AG09319 (cell line): ENCODE measurements around the gene EPHA10.

Source experiments
- DNase-seq: peaks from one replicate; pipeline ENCODE4 v3.0.0-alpha.2; 2010; ENCODE audit warnings: low read depth; ENCODE audit errors: extremely low read depth
- TF ChIP-seq, protein P1 (sequence below): IDR thresholded peaks from 2 replicates; pipeline ENCODE4 v1.5.1; 2011; ENCODE audit warnings: low read depth, mild to moderate bottlenecking, inconsistent platforms, low read length, moderate library complexity

EPHA10 gene

DNA sequence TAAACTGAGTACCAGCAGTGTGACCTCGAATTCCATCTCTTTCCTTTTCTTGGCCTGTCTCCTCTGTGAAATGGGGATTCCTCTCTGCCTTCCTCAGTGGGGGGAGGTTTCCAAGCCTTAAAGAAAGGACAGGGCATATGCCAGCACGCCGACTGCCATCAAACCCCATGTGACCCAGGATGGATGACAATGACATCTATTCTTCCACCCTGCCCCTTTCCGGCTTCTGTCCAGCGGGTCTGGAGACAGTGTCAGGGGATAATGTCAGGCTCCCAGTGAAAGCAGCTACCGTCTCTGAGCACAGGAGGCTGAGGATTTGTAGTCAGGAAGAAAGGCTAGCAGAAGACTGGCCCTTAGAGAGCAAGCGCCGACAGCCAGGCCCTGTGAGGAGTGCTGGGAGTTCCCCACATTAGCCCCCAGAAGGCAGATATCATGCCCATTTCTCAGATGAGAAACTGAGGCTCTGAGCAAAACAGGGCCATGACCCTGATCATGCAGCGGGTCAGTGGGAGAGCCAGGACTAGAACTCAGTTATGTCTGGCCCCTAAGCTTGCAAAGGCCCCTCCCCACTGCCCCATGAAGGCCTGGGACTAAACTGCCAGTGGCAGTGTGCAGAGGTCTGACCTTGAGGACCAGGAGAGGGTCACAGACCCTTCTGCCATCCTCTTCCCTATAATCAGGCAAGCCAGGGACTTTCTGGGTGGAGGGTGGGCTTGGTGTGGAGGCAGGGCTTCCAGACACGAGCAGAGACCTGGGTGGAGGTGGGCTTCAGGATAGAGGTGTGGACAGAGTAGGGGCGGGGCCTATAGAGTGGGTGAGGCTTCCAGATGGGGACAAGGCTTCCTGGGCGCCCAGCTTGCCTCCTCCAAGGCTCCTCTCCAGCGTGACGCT, 42.5 kb downstream of the EPHA10 start:
- TF ChIP-seq, protein P1, sequence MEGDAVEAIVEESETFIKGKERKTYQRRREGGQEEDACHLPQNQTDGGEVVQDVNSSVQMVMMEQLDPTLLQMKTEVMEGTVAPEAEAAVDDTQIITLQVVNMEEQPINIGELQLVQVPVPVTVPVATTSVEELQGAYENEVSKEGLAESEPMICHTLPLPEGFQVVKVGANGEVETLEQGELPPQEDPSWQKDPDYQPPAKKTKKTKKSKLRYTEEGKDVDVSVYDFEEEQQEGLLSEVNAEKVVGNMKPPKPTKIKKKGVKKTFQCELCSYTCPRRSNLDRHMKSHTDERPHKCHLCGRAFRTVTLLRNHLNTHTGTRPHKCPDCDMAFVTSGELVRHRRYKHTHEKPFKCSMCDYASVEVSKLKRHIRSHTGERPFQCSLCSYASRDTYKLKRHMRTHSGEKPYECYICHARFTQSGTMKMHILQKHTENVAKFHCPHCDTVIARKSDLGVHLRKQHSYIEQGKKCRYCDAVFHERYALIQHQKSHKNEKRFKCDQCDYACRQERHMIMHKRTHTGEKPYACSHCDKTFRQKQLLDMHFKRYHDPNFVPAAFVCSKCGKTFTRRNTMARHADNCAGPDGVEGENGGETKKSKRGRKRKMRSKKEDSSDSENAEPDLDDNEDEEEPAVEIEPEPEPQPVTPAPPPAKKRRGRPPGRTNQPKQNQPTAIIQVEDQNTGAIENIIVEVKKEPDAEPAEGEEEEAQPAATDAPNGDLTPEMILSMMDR: no peak
- no peak for DNase-seq

DNA sequence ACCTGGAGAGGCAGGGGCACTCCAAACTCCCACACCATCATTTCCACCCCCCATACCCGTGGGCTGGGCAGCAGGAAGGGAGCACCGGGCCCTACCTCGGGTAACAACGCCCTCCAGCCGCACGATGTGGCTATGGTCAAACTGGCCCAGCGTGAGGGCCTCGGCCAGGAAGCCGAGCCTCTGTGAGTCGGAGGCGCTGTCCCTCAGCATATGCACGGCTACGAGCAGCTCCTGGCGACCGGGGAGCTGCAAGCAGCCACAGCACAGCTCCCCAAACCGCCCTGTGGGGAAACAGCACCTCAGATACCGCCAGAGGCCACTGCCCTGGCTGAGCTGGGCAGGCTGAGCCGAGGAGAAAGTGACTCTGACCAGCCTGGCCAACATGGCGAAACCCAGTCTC, 43.4 kb downstream of the EPHA10 start:
- no peak for DNase-seq
- TF ChIP-seq, protein P1: no peak

DNA sequence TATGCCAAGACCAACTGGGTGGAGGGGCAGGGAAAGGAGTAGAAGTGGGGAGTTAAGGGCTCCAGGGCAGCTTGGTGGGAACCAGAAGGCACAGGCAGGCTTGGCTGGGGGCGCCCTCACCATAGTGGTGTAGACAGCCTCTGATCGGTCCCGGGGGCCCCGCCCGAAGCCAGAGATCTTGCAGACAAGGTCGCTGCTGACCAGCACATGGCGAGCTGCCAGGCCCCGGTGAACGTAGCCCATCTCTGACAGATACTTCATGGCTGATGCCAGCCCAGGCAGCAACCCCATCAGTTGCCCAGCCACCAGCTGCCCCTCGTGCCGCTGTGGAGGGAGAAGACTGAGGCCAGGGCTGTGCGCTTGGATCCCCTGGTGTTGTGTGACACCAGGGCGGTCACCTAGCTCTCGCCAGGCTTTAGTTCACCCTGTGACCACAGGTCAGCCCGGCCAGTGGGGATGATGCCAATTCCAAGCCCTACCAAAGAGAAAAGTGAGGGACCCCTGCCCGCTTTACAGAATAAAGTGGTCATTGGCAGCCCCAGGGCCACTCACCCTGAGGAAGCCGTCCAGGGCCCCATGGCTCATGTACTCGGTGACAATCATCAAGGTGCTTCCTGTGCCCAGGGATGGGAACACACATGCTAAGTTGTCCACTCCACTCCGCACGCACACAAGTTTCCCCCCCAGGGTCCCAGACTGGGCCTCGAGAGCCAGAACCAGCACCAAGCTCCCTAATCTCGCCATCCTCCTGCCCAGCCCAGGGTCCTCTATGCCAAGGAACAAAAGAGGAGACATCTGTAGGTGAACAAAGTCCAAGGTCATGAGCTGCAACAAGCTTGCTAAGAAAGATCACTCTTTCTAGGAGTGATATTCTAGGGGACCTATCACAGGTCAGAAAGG, 44.4 kb downstream of the EPHA10 start:
- no peak for DNase-seq
- TF ChIP-seq, protein P1: no peak

DNA sequence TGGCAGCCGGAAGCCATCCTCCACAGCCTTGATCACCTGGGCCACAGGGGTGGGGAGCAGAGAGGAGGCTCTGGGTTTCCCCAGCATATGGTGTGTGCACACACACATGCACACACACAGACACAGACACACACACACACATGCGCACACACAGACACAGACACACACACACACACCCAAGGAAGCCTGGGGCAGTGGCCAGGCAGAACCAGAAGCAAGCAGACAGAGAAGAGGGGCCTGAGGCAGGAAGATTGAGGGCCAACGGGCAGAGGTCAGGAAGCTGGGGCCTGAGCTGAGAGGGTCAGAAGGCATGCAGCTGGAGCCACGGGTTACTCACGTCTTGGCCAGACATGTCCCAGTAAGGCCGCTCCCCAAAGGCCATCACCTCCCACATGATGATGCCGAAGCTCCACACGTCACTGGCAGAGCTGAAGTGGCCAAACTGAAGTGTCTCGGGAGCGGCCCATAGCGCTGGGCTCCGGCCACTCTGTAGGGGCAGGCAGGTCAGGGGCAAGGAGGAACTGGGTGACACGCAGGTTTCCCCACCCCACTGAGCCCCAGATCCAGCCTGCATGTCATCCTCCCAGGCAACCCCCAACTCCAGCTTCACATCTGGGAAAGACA, 45.2 kb downstream of the EPHA10 start:
- TF ChIP-seq, protein P1: no peak
- DNase-seq: no peak

DNA sequence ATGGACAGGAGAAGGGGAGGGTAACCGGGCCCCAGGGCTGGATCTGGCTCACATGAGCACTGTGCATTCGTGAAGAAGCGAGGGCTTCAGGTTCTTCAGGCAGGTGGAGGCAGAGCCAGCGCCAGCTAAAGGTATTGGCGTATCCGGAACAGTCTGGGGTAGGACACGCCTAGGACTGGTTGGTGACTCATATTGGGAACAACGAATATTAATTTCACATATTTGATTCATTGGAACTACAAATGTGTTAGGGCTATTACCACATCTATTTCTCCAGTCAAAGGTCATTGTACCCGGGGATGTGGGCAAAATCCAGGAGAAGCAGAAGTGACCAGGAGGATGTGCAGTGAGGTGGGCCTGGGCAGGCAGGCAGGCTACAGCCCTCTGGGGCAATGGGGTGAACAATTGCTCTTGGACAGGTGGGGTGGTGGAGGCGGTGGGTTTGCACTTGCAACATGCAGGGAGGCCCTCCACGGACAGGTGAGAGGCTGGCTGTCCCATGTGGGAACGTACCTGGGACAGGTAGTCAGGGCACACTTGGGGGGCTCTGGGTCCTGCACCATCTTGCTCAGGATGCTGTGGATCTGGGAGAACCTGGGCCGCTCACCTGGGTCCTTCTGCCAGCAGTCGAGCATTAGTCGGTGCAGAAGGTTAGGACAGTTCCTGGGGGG, 45.9 kb downstream of the EPHA10 start:
- DNase-seq: no peak
- TF ChIP-seq, protein P1: no peak

DNA sequence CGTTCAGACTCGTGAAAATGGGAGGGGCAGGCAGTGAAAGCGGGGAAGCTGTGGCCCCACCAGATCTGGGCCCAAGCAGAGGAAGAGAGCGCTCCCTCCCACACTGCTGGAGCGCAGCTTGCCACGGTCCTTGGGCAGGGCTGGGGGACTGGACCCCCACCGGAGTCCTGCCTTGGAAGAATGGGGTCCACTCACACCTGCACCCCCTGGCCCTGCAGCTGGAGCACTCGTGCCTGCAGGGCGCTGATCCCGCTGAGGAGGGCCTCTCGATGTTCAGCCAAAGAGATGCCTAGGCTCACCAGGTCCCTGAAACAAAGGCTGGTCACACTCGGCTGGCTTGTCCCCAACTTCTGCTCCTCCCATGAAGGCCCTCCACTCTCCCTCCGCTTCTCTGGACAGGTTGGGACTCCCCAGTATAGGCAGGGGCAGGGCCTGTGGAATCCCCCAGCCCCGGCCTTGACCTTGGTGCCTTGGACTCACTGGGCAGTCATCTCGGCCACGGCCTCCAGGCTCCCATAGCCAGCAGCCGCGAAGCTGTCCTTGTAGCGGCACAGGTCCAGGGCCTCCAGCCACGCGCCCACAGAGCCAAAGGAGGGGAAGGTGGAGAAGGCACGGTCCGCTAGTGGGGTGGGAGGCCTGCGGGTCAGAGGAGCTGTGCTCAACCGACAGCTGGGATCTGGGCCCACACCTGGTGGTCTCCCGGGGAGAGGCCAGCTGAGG, 46.6 kb downstream of the EPHA10 start:
- TF ChIP-seq, protein P1: no peak
- no peak for DNase-seq
